Kidney (tissue), 14 donors: ENCODE results near the gene CADPS2. TPM values are rescaled to one million over a fixed set of nuclear protein-coding genes. Genes with fewer than 3 reads are reported as not detected.
A peak's percentile ranks its signal among the peaks of the same experiment; 100 is the strongest.

Source experiments
- DNase-seq, 5 donors: peaks; one replicate each; pipeline ENCODE4 v3.0.0-alpha.2; 2013 to 2020
- FAIRE-seq: peaks from 2 replicates; lab custom pipeline; 2012; peaks lifted over from hg19 to GRCh38; lab: Jason Lieb, UNC
- H3K27ac ChIP-seq, 2 donors: one replicate each; pipeline ENCODE4 v1.7.0; 2013; ENCODE audit warnings: low read depth in 2 of 2, low read length in 2 of 2, inconsistent platforms in 1 of 2
- H3K27me3 ChIP-seq: one replicate; pipeline ENCODE4 v1.7.1; 2013; ENCODE audit warnings: low read length, inconsistent platforms; ENCODE audit not compliant: control insufficient read depth, insufficient read depth
- H3K36me3 ChIP-seq, 3 donors: one replicate each; pipeline versions ENCODE4 v1.7.0 to v1.7.1; 2013; ENCODE audit warnings: low read length in 3 of 3, control low read depth in 1 of 3, inconsistent platforms in 1 of 3; ENCODE audit not compliant: insufficient read depth in 3 of 3, control insufficient read depth in 2 of 3
- H3K4me1 ChIP-seq, 3 donors: one replicate each; pipeline versions ENCODE4 v1.7.0 to v1.7.1; 2013; ENCODE audit warnings: low read length in 3 of 3, inconsistent platforms in 1 of 3, low read depth in 1 of 3; ENCODE audit not compliant: control insufficient read depth in 2 of 3, insufficient read depth in 2 of 3
- H3K4me3 ChIP-seq, 3 donors: one replicate each; pipeline versions ENCODE4 v1.7.0 to v1.8.1; 2013; ENCODE audit warnings: low read length in 3 of 3, control low read depth in 1 of 3, inconsistent platforms in 1 of 3
- H3K9ac ChIP-seq, 3 donors: one replicate each; pipeline versions ENCODE4 v1.7.0 to v1.7.1; 2013; ENCODE audit warnings: low read length in 3 of 3, control low read depth in 1 of 3, inconsistent platforms in 1 of 3
- H3K9me3 ChIP-seq, 3 donors: one replicate each; pipeline versions ENCODE4 v1.7.0 to v1.7.1; 2013; ENCODE audit warnings: low read length in 3 of 3, control low read depth in 1 of 3, inconsistent platforms in 1 of 3; ENCODE audit not compliant: control insufficient read depth in 2 of 3, insufficient read depth in 1 of 3
- CTCF ChIP-seq: IDR thresholded peaks from 3 replicates; pipeline ENCODE4 v1.5.1; 2012; ENCODE audit warnings: mild to moderate bottlenecking, moderate library complexity, borderline replicate concordance; ENCODE audit not compliant: insufficient read depth; ENCODE audit errors: extremely low read depth
- intact Hi-C: fragments of 100-400 bp; cut with DNase I; formaldehyde crosslinking; loops from one replicate; pipeline ENCODE4 v1.11.1; 2022
- polyA plus RNA-seq: library from polyadenylated mRNA; stranded (reverse); fragments of 350-450 nt; fragmentation: Illumina TruSeq; extraction: RNeasy Lipid Tissue Mini Kit (QIAGEN cat#74804); gene quantifications from one replicate; pipeline ENCODE4 v1.2.3, GENCODE V29; 2014; ENCODE audit warnings: low read depth, low replicate concordance; ENCODE audit not compliant: insufficient read depth
- total RNA-seq: library from RNA; stranded (reverse); fragmentation: NEBNext Ultra II Directional; extraction: Animal tissue kit (Norgen Biotek cat#: 25700); gene quantifications from one replicate; pipeline ENCODE4 v1.2.1, GENCODE V29; 2021
- donor health status: control.
- donor health status: control.
- donor health status: control.
- donor health status: control.
- donor health status: control.
- donor health status: DM: yes; HTN: yes; CAD: no.
- donor health status: Normal renal cell carcinoma (clear cell type).

CADPS2 gene
- total and polyA plus RNA-seq, 2 donors from 2014 or later: 33.0 to 39.9 TPM

GRCh38 chr7:122429926-122430325 is 456.3 kb downstream of the CADPS2 start:
- H3K9me3 ChIP-seq: no peaks in the 10 kb centered on the region
- intact Hi-C loops: no loop called here
- no peak overlapping the region for H3K9ac ChIP-seq
- no peaks in the 10 kb centered on the region for H3K27me3 ChIP-seq
- FAIRE-seq (no peak), DNase-seq (no peak)
- no peak for TF ChIP-seq CTCF
- no peak overlapping the region for H3K4me3 ChIP-seq
- no peak overlapping the region for H3K27ac ChIP-seq
- no peaks in the 10 kb centered on the region for H3K36me3 ChIP-seq
- no peaks in the 10 kb centered on the region for H3K4me1 ChIP-seq

GRCh38 chr7:122425731-122426130 is 460.5 kb downstream of the CADPS2 start:
- FAIRE-seq: no peak
- TF ChIP-seq CTCF: no peak
- Histone ChIP-seq H3K27ac (no peak overlapping the region), H3K9me3 (no peaks in the 10 kb centered on the region), H3K9ac (no peak overlapping the region), H3K36me3 (no peaks in the 10 kb centered on the region), H3K4me3 (no peak overlapping the region), H3K27me3 (no peaks in the 10 kb centered on the region), H3K4me1 (no peaks in the 10 kb centered on the region)
- intact Hi-C loops: no loop called here
- no peak for DNase-seq

GRCh38 chr7:122423591-122423990 is 462.7 kb downstream of the CADPS2 start:
- no peak for TF ChIP-seq CTCF
- Histone ChIP-seq H3K4me3 (no peak overlapping the region), H3K27ac (no peak overlapping the region), H3K9me3 (no peaks in the 10 kb centered on the region), H3K36me3 (no peaks in the 10 kb centered on the region), H3K9ac (no peak overlapping the region), H3K4me1 (no peaks in the 10 kb centered on the region), H3K27me3 (no peaks in the 10 kb centered on the region)
- intact Hi-C loops: no loop called here
- DNase-seq (no peak), FAIRE-seq (no peak)

GRCh38 chr7:122416336-122416735 is 469.9 kb downstream of the CADPS2 start:
- no peaks in the 10 kb centered on the region for H3K4me1 ChIP-seq
- H3K27ac ChIP-seq: no peak overlapping the region
- DNase-seq: peak in 3 of 5 donors; percentile 17 to 40 (median 22)
- intact Hi-C loops: no loop called here
- H3K36me3 ChIP-seq: no peaks in the 10 kb centered on the region
- no peak for TF ChIP-seq CTCF
- no peaks in the 10 kb centered on the region for H3K9me3 ChIP-seq
- no peak overlapping the region for H3K4me3 ChIP-seq
- H3K27me3 ChIP-seq: no peaks in the 10 kb centered on the region
- no peak for FAIRE-seq
- H3K9ac ChIP-seq: no peak overlapping the region
